Hippocampal formation (tissue), 2 donors: Measurements from ENCODE around the gene GSTM3.
A peak's percentile ranks its signal among the peaks of the same experiment; 100 is the strongest.
"Not testable (repeated sequence)": the region's sequence is repeated elsewhere in the genome, so short reads cannot be mapped to it uniquely, and the experiment has no call there.

ENCODE experiments used
- DNase-seq, 2 donors: peaks; one replicate each; lab custom pipeline; 2025; lab: John Stamatoyannopoulos, UW

Gene GSTM3

DNA sequence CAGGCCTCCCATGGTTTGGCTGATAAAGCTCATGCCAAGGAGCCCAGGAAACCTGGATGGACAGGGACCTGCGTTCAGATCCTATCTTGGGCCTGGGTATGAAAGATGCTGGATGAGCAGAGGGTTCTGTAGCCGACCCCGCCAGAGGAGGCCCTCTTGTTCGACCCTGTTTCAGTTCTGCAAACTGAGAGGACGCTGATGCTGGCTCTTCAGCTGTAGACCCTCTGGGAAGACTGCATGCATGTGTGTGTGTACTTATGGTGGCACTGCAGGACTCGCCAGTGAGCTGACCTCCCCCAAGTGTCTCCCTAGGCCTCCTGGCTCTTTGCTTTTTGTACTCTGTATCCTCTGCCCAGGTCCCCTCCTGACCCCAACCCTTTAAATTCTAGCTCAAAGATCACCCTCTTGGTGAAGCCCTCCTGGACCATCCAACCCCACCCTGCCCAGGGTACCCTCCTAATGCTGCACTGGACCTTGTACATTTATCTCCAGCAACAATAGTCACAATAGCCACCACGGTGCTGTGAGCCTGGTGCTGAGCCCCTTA is 21.3 kb upstream of the GSTM3 start:
- DNase-seq: no peak

DNA sequence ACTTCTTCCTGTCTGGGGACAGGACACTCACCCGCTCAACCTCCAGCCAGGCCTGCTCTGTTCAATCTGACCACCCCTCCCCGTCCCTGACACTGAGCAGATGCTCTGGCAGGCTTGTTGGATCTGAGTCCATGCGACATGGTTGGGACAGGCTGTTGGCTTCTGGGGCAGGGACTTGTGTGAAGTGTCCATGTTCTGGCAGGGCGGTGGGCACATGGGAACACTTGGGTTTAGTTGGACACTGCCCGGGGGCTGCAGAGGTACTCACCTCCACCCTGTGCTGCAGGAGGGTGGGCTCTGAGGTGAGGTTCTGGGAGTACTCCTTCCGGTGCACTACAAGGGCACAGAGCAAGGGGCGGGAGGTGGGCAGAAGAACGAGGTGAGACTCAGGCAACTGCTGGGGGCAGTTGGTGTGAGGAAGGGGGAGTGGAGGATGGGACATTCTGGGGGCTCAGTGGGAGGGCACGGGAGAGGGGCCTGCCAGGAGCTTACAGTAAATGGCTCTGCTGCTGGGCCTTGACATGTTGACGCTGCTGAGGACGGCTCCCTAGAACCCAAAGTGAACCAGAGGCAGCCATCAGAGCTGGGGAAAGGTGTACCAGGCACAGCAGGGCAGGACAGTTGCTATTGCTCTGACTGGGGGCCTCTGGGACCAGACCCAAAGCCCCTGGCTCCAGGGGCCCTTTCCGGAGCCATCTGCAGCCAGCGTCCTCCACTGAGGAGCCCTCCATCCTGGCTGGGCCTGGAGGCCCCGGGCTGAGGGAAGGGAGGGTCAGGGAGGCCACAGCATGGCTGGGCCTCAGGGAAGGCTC is 20.6 kb upstream of the GSTM3 start:
- DNase-seq: no peak

- no peak for DNase-seq
These were observed 19.9 kb upstream of the GSTM3 start for GRCh38 chr1:109760581-109761226.

GRCh38 chr1:109759513-109760334 is 18.9 kb upstream of the GSTM3 start:
- no peak for DNase-seq

GRCh38 chr1:109757936-109758786 is 17.3 kb upstream of the GSTM3 start:
- DNase-seq: no peak

DNA sequence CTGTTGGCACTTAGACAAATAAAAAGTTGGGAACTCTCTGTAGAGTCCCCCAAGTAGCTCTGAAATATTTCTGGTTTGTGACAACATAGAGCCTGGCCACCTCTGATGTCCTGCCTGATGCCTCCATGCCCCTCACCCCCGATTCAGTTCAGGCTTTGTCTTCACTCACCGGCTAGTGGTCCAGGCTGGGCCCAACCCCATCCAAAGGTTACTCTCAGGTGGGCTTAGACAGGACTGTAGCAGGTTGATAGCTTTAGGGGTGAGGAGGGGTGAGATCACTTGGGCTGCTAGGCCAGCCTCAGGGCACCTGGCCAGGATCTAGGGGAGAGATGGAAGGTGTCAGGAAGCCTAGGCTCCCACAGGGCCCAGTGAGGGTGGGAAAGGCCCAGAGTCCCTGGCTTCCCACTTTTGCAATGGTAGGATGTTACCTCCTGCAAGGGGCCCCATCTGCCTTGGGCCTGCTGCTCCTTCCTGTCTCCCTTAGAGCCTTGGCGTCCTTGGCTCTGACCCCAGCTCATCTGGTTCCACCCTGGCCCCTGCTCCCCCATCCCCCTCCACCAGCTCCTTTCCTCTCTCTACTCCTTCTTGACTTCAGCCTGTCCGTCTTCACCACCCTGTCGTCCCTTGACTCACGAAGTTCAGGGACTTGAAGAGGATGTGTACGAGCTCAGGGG is 16.1 kb upstream of the GSTM3 start:
- DNase-seq: no peak

DNA sequence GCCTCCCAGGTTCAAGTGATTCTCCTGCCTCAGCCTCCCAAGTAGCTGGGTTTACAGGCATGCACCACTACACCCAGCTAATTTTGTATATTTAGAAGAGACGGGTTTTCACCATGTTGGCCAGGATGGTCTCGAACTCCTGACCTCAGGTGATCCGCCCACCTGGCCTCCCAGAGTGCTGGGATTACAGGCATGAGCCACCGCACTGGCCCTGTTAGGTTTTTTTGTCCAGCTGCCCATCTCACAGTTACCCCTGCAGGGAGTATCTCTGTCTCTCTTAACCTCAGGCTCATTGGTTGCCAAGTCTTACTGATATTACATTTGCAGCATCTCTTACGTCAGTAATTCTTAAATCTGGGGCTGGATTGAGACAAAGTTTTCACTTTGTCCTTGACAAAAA is 15.5 kb upstream of the GSTM3 start:
- DNase-seq: not testable (repeated sequence)

DNA sequence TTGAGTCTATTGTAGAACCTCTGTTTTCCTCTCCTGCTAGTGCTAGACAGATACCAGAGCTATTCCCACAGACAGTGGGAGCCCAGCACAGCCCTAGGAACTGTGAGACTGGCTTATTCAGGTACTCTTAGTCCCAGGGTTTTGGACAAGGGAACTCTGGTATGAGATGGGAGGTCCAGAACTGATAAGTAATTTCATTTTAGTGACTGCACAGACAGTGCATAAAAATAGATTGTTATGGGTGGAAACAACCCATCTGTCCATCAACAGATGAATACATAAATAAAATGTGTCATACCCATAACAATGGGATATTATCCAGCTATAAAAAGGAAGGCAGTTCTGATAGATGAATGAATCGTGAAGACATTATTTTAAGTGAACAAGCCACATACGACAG is 13.9 kb upstream of the GSTM3 start:
- no peak for DNase-seq

DNA sequence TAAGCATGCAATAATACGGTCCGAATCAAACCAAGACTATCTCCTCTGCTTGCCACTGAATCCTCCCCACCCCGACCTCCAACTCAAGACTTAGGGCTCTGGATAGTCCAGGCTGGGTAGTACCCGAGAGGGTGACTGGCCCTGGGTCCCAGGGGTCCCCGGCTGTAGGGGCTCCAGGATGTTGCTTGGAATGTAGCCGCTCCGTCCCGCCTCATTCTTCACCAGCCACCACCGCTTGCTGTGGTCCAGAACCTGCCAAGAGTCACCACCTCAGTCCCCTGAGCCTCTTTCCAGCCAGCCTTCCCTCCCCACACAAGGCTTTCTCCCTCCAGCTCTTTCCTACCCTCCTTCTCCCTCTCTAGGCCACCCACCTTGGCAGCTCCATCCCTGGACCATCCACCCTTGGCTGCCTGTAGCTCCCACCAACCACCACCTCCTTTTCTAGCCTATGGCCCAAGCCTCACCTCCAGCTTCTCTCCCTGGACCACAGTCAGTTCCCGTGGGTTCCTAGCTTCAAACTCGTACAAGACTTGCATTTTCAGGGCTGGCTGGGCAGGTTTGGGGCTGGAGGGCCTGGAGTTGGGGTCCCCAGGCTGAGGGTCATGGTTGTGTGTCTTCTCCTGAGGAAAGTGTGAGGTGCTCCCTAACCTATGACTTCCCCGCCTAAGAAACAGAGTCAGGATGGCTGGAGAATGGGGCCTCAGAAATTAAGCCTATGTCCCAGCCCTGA is 10.9 kb upstream of the GSTM3 start:
- DNase-seq: no peak

- no peak for DNase-seq
These were observed 10.1 kb upstream of the GSTM3 start for GRCh38 chr1:109750920-109751319.

DNA sequence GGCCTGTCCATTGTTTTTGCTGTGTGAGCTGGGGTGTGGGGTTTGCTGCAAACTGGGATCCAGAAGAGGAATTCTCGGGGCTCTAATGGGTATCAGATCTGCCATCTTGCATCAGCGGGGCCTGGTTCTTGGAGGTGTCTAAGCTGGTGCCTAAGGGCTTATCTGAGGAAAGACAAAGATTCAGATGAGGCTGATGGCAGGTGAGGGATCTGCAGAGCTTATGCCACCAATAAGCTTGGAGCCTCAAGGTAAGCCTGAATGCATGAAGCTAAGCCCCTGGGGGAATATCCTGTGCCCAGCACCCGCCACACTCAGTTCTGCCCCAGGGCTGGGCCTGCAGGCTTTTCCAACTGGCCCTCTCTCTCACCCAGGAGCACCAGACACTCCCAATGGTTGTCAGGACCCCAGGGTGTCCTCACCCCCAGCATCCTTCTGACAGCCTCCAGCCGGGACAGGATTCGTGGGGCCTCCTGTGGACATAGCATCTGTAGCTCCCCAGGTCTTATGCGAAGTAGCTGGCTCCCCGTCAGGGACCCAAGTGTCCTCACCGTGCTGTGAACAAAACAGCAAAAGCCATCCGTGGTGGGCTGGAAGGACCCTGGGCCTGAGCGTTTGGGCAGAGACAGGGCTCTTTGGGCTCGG is 9.5 kb upstream of the GSTM3 start:
- DNase-seq: no peak

DNA sequence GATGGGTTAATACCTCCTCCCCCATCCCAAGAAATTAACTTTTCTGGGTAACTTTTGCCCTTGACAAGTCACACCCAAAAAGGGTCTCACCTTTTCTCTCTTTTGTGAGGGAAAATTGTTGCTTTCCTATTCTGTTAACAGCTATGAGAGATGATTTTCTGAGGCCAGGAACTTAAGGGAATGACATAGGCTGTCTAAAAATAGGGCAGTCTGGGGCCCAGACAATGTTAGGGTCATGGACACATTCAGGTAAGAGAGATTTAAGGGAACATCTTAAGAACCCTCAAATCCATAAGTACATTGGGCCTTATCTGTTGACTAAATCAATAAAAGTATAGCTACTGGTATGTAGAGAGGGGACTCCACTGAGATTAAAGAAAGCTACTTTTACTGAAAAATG is 8.4 kb upstream of the GSTM3 start:
- no peak for DNase-seq

GRCh38 chr1:109748311-109748710 is 7.5 kb upstream of the GSTM3 start:
- DNase-seq: not testable (repeated sequence)

- peak; percentile 39 to 65 for DNase-seq
These were observed 862 bp downstream of the GSTM3 start for GRCh38 chr1:109739738-109740614.

- no peak for DNase-seq
These were observed 7.5 kb downstream of the GSTM3 start for GRCh38 chr1:109733236-109733870.

DNA sequence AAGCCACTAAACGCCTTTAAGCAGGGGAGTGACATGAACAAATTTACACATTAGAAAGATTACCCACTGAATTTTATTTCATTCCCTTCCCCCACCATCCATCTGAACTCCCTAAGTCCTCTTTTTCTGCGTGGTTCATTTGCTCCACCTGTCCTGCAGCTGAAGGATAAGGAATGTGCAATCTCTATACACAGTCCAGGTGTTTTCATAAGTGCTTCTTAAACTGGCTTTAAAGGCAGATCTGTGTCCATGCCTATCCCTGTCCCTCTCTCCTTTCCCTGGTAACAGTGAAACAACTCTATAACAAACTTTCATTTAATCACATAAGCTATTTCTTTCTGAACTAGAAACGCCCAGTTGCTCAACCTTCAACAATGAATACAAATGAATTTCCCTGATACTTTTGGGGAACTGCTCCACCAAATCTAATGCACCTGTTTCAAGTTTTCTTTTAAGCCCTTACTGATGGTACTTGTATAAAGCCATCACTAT is 8.4 kb downstream of the GSTM3 start:
- DNase-seq: no peak

DNA sequence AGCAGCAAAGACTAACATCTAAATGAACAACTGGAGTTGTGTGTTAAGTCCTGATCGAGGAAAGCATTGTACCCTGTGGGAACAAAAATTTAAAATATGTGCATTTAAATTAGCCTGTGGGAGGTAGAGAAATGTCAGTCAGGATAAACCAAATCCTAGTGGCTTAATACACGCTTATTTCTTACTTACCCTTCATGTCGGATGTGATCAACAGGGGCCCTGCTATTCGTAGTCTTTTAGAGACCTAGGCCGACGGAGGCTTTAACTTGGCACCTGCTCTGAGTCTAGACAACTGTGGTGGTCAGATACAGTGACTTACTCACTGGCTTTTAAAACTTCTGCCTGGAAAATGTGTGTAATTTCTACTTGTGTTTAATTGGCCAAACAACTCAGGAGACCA is 10.2 kb downstream of the GSTM3 start:
- no peak for DNase-seq

GRCh38 chr1:109728870-109729269 is 12.0 kb downstream of the GSTM3 start:
- DNase-seq: no peak
